Osteocyte (in vitro differentiated cells): ENCODE results near the gene PDHB. TPM values are rescaled to one million over a fixed set of nuclear protein-coding genes. Genes with fewer than 3 reads are reported as not detected.

Experiments used
- DNase-seq: peaks from one replicate; pipeline ENCODE4 v3.0.0; 2021; ENCODE audit warnings: mixed read lengths; ENCODE audit not compliant: unreplicated experiment; ENCODE audit errors: extremely low spot score
- H3K27ac Mint-ChIP-seq: one replicate; pipeline ENCODE4 v1.8.0; 2021; ENCODE audit warnings: mild to moderate bottlenecking, mixed read lengths; ENCODE audit not compliant: unreplicated experiment
- H3K27me3 Mint-ChIP-seq: one replicate; pipeline ENCODE4 v1.8.0; 2021; ENCODE audit warnings: mixed read lengths; ENCODE audit not compliant: unreplicated experiment
- H3K36me3 Mint-ChIP-seq: one replicate; pipeline ENCODE4 v1.8.0; 2021; ENCODE audit warnings: mixed read lengths; ENCODE audit not compliant: unreplicated experiment
- H3K4me1 Mint-ChIP-seq: one replicate; pipeline ENCODE4 v1.8.0; 2021; ENCODE audit warnings: mixed read lengths; ENCODE audit not compliant: unreplicated experiment
- H3K4me3 Mint-ChIP-seq: one replicate; pipeline ENCODE4 v1.8.0; 2021; ENCODE audit warnings: mild to moderate bottlenecking, moderate library complexity, mixed read lengths; ENCODE audit not compliant: unreplicated experiment
- H3K9me3 Mint-ChIP-seq: one replicate; pipeline ENCODE4 v1.8.0; 2021; ENCODE audit warnings: mixed read lengths; ENCODE audit not compliant: unreplicated experiment
- total RNA-seq: library from RNA; stranded (reverse); gene quantifications from 2 replicates; pipeline ENCODE4 v1.2.1, GENCODE V29; 2021
- TF ChIP-seq, protein P1 (sequence below): fragments of 200-600 bp; sonication (generic); IDR thresholded peaks from 2 replicates; pipeline ENCODE4 v1.5.0; 2021; ENCODE audit warnings: antibody characterized with exemption, mild to moderate bottlenecking, moderate library complexity

The PDHB gene
- total RNA-seq, 1 donor from 2014 or later, result 89.0 TPM

DNA sequence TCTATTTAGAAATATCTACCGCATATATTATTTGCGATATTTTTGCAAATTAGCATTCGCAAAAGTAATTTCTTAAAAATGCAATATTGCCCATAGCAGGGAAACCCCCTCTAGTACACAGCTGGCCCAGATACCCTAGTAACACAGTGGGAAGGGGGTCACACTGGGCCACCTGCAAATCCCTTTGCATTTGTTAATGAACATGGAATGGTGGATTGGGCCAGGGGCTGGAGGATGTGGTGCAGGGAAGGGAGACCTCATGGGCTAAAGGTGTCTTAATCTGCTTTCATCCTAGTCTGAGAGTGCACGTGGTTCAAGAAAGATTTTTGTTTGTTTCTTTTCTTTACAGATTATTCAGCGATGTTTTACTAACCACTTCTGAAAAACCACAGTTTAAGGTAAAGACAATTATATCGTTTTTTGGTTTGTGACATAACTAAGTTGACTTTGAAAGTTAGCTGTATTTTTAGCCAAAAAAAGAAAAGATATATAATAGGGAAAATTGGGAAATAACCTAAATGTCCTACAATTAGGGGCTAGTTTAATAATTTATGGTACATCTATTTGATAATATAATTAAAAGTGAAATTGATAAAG lies 30.0 kb downstream of the PDHB start:
- Mint-ChIP-seq H3K4me1 (peaks cover 6% of the 10 kb centered on the region), H3K9me3 (peaks cover 5% of the 10 kb centered on the region), H3K27ac (no peak overlapping the region), H3K4me3 (no peak overlapping the region), H3K27me3 (no peaks in the 10 kb centered on the region), H3K36me3 (peaks cover 32% of the 10 kb centered on the region)
- TF ChIP-seq, protein P1, sequence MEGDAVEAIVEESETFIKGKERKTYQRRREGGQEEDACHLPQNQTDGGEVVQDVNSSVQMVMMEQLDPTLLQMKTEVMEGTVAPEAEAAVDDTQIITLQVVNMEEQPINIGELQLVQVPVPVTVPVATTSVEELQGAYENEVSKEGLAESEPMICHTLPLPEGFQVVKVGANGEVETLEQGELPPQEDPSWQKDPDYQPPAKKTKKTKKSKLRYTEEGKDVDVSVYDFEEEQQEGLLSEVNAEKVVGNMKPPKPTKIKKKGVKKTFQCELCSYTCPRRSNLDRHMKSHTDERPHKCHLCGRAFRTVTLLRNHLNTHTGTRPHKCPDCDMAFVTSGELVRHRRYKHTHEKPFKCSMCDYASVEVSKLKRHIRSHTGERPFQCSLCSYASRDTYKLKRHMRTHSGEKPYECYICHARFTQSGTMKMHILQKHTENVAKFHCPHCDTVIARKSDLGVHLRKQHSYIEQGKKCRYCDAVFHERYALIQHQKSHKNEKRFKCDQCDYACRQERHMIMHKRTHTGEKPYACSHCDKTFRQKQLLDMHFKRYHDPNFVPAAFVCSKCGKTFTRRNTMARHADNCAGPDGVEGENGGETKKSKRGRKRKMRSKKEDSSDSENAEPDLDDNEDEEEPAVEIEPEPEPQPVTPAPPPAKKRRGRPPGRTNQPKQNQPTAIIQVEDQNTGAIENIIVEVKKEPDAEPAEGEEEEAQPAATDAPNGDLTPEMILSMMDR, result no peak
- DNase-seq, result no peak

DNA sequence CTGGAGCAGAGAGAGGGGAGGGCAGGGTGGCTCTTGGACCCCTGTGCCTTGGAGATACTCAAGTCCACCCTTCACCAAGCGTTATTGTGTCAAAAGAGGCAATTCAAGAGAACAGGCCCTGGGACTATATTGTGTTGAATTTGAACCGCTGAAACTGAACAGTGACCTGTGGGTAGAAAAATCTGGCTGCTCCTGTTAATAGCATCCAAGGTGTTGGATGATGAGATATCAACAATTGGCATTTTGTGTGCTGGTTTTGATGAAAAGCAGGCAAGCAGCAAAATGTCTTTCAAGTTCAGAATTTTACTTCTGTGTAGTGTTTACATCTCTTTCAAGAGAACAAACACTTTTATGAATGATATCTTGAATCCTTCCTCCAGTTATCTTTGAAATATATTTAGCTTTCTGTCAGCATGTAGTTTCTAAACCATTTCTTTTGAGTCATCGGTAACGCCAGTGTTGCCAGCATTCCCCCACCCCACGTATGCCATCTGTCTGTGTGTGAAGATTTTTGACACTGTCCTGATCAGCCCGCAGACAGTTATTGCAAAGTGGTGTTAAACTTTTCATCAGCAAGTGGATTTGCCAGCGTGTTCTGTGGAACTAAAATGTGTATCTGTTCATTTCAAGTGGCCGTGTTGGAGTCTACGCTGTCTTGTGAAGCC lies 34.8 kb downstream of the PDHB start:
- Mint-ChIP-seq H3K27ac (no peak overlapping the region), H3K4me1 (no peaks in the 10 kb centered on the region), H3K4me3 (no peak overlapping the region), H3K9me3 (no peaks in the 10 kb centered on the region), H3K36me3 (peaks cover 45% of the 10 kb centered on the region), H3K27me3 (no peaks in the 10 kb centered on the region)
- no peak for DNase-seq
- TF ChIP-seq, protein P1, result no peak

GRCh38 chr3:58394339-58394738 lies 39.3 kb downstream of the PDHB start:
- Mint-ChIP-seq H3K4me1 (peaks cover 2% of the 10 kb centered on the region), H3K4me3 (no peak overlapping the region), H3K36me3 (peaks cover 33% of the 10 kb centered on the region), H3K27ac (no peak overlapping the region), H3K27me3 (no peaks in the 10 kb centered on the region), H3K9me3 (no peaks in the 10 kb centered on the region)
- TF ChIP-seq, protein P1, result no peak
- DNase-seq, result no peak

DNA sequence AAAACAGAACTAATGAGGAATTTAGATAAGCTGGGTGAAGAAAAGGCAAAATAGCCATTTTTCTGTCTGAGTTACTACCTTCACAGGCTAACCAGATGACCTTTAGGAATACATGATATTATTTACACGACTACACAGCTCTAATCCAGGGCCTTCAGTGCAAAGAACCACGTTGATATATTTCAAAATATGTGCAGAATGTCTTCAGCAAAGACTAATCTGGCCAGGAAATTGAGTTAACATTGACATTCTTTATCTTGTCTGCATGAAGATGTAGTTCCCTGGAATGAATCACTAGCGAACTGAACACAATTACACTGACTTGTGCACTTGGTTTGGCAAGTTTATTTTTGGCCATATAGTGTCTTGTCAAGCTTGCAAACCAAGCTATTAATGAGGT lies 41.5 kb downstream of the PDHB start:
- Mint-ChIP-seq H3K4me1 (peaks cover 22% of the 10 kb centered on the region), H3K36me3 (peaks cover 27% of the 10 kb centered on the region), H3K27ac (no peak overlapping the region), H3K27me3 (no peaks in the 10 kb centered on the region), H3K4me3 (no peak overlapping the region), H3K9me3 (no peaks in the 10 kb centered on the region)
- TF ChIP-seq, protein P1, result no peak
- DNase-seq, result no peak

DNA sequence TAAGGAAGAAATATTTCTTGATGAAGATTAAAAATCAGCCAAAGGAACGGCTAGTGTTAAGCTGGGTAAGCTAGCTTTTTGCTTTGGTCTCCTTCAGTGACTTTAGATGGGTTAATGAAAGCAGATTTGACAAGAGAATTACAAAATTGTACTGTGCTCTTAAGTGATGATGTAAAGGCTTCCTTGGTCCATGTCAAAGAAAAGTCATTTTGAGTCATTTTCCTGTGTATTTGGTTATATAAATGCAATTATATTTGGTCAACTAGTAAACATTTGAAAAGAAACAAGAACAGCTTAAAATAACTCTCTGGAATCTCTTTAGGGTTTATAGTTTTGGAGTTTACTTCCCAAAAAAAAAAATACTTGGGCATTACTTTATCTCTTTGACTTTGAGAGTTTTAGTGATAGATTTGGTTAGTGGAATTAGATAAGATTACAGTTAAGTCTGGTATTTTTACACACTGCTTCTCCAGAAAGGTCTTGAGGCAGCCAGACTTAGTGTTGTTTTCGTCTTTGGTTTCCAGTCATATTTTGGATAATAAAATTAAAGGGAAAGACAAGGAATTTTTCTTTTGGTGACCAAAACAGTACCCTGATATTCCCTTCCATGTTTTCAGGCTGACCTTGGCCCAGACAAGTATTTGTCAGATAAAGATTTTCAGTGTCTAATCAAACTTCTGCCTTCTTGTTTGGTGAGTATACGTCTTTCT lies 42.3 kb downstream of the PDHB start:
- no peak for DNase-seq
- Mint-ChIP-seq H3K4me1 (peaks cover 31% of the 10 kb centered on the region), H3K36me3 (peaks cover 23% of the 10 kb centered on the region), H3K4me3 (no peak overlapping the region), H3K27ac (no peak overlapping the region), H3K27me3 (no peaks in the 10 kb centered on the region), H3K9me3 (no peaks in the 10 kb centered on the region)
- TF ChIP-seq, protein P1, result no peak
